Mucosa of stomach (tissue), 1 donor: ENCODE data around the gene DLD.
"Not testable (repeated sequence)": the region's sequence is repeated elsewhere in the genome, so short reads cannot be mapped to it uniquely, and the experiment has no call there.

ENCODE experiments used
- H3K27me3 ChIP-seq: one replicate; pipeline ENCODE4 v1.7.0; 2013; ENCODE audit warnings: mild to moderate bottlenecking, low read length; ENCODE audit not compliant: control insufficient read depth, insufficient read depth
- H3K36me3 ChIP-seq: one replicate; pipeline ENCODE4 v1.7.0; 2013; ENCODE audit warnings: low read length; ENCODE audit not compliant: control insufficient read depth, insufficient read depth
- H3K4me1 ChIP-seq: one replicate; pipeline ENCODE4 v1.7.0; 2013; ENCODE audit warnings: mild to moderate bottlenecking, low read length; ENCODE audit not compliant: control insufficient read depth, insufficient read depth
- H3K4me3 ChIP-seq: one replicate; pipeline ENCODE4 v1.7.0; 2013; ENCODE audit warnings: low read length
- H3K9ac ChIP-seq: one replicate; pipeline ENCODE4 v1.7.0; 2013; ENCODE audit warnings: mild to moderate bottlenecking, low read length, moderate library complexity
- H3K9me3 ChIP-seq: one replicate; pipeline ENCODE4 v1.7.0; 2013; ENCODE audit warnings: mild to moderate bottlenecking, low read length, moderate library complexity; ENCODE audit not compliant: control insufficient read depth
- donor health status: Pancreatic carcinoma.

The DLD gene

GRCh38 chr7:107907790-107908189, 16.8 kb downstream of the DLD start:
- H3K9ac ChIP-seq = no peak overlapping the region
- no peaks in the 10 kb centered on the region for H3K27me3 ChIP-seq
- no peaks in the 10 kb centered on the region for H3K4me1 ChIP-seq
- no peaks in the 10 kb centered on the region for H3K9me3 ChIP-seq
- H3K36me3 ChIP-seq = peaks cover 9% of the 10 kb centered on the region
- no peak overlapping the region for H3K4me3 ChIP-seq

GRCh38 chr7:107909445-107909844, 18.5 kb downstream of the DLD start:
- Histone ChIP-seq H3K4me3 (no peak overlapping the region), H3K9me3 (no peaks in the 10 kb centered on the region), H3K9ac (no peak overlapping the region), H3K4me1 (no peaks in the 10 kb centered on the region), H3K36me3 (peaks cover 9% of the 10 kb centered on the region), H3K27me3 (no peaks in the 10 kb centered on the region)

GRCh38 chr7:107911981-107912380, 21.0 kb downstream of the DLD start:
- Histone ChIP-seq H3K27me3 (no peaks in the 10 kb centered on the region), H3K9me3 (no peaks in the 10 kb centered on the region), H3K9ac (no peak overlapping the region), H3K4me3 (no peak overlapping the region), H3K36me3 (peaks cover 9% of the 10 kb centered on the region), H3K4me1 (no peaks in the 10 kb centered on the region)

GRCh38 chr7:107913851-107914250, 22.9 kb downstream of the DLD start:
- Histone ChIP-seq H3K9me3 (no peaks in the 10 kb centered on the region), H3K27me3 (no peaks in the 10 kb centered on the region), H3K4me3 (no peak overlapping the region), H3K36me3 (peaks cover 9% of the 10 kb centered on the region), H3K9ac (no peak overlapping the region), H3K4me1 (no peaks in the 10 kb centered on the region)

GRCh38 chr7:107914831-107915230, 23.8 kb downstream of the DLD start:
- no peaks in the 10 kb centered on the region for H3K9me3 ChIP-seq
- H3K36me3 ChIP-seq = peaks cover 9% of the 10 kb centered on the region
- H3K9ac ChIP-seq = no peak overlapping the region

GRCh38 chr7:107915541-107915940, 24.6 kb downstream of the DLD start:
- H3K36me3 ChIP-seq = peaks cover 9% of the 10 kb centered on the region
- H3K27me3 ChIP-seq = no peaks in the 10 kb centered on the region
- no peak overlapping the region for H3K4me3 ChIP-seq
- H3K9ac ChIP-seq = no peak overlapping the region
- H3K9me3 ChIP-seq = no peaks in the 10 kb centered on the region
- no peaks in the 10 kb centered on the region for H3K4me1 ChIP-seq

More at GRCh38 chr7:107914831-107915230, 23.8 kb downstream of the DLD start:
- Histone ChIP-seq H3K27me3 (no peaks in the 10 kb centered on the region), H3K4me1 (no peaks in the 10 kb centered on the region), H3K4me3 (no peak overlapping the region)

- Histone ChIP-seq H3K9ac (no peak overlapping the region), H3K36me3 (peaks cover 1% of the 10 kb centered on the region), H3K4me3 (no peak overlapping the region), H3K9me3 (no peaks in the 10 kb centered on the region), H3K4me1 (no peaks in the 10 kb centered on the region), H3K27me3 (no peaks in the 10 kb centered on the region)
Measured at GRCh38 chr7:107917763-107918651, 27.0 kb downstream of the DLD start.

- H3K36me3 ChIP-seq = peaks cover 6% of the 10 kb centered on the region
Measured at GRCh38 chr7:107918948-107919347, 28.0 kb downstream of the DLD start.

GRCh38 chr7:107920048-107920772, 29.2 kb downstream of the DLD start:
- no peak overlapping the region for H3K9ac ChIP-seq
- H3K9me3 ChIP-seq = no peaks in the 10 kb centered on the region
- H3K4me3 ChIP-seq = no peak overlapping the region
- no peaks in the 10 kb centered on the region for H3K27me3 ChIP-seq
- H3K4me1 ChIP-seq = no peaks in the 10 kb centered on the region
- peaks cover 6% of the 10 kb centered on the region for H3K36me3 ChIP-seq

More at GRCh38 chr7:107918948-107919347, 28.0 kb downstream of the DLD start:
- H3K9ac ChIP-seq = no peak overlapping the region
- no peaks in the 10 kb centered on the region for H3K4me1 ChIP-seq
- no peaks in the 10 kb centered on the region for H3K27me3 ChIP-seq
- H3K4me3 ChIP-seq = no peak overlapping the region
- H3K9me3 ChIP-seq = no peaks in the 10 kb centered on the region

- H3K9ac ChIP-seq, H3K27me3 ChIP-seq, H3K36me3 ChIP-seq, H3K9me3 ChIP-seq, H3K4me1 ChIP-seq, H3K4me3 ChIP-seq: not testable (repeated sequence)
Measured at GRCh38 chr7:107921826-107922225, 30.8 kb downstream of the DLD start.

GRCh38 chr7:107922886-107923285, 31.9 kb downstream of the DLD start:
- H3K36me3 ChIP-seq = peaks cover 6% of the 10 kb centered on the region
- H3K9ac ChIP-seq = no peak overlapping the region
- no peaks in the 10 kb centered on the region for H3K9me3 ChIP-seq
- H3K4me1 ChIP-seq = no peaks in the 10 kb centered on the region
- no peaks in the 10 kb centered on the region for H3K27me3 ChIP-seq
- no peak overlapping the region for H3K4me3 ChIP-seq

GRCh38 chr7:107924841-107925504, 34.0 kb downstream of the DLD start:
- H3K4me3 ChIP-seq = no peak overlapping the region
- no peaks in the 10 kb centered on the region for H3K9me3 ChIP-seq
- no peaks in the 10 kb centered on the region for H3K4me1 ChIP-seq
- peaks cover 6% of the 10 kb centered on the region for H3K36me3 ChIP-seq
- no peak overlapping the region for H3K9ac ChIP-seq
- no peaks in the 10 kb centered on the region for H3K27me3 ChIP-seq
